Sigmoid colon (tissue), 7 donors: Measurements from ENCODE around the gene KCNH4. TPM values are rescaled to one million over a fixed set of nuclear protein-coding genes. Genes with fewer than 3 reads are reported as not detected.
"Not testable (repeated sequence)": the region's sequence is repeated elsewhere in the genome, so short reads cannot be mapped to it uniquely, and the experiment has no call there.

Experiments used
- DNase-seq: peaks from one replicate; pipeline ENCODE4 v3.0.0-alpha.2; 2019
- H3K27ac ChIP-seq, 4 donors: fragments of 200-600 bp; sonication (generic); one replicate each; pipeline ENCODE4 v1.5.1; 2016 to 2019; ENCODE audit warnings: mild to moderate bottlenecking in 1 of 4
- H3K27me3 ChIP-seq, 3 donors: fragments of 200-600 bp; sonication (generic); one replicate each; pipeline ENCODE4 v1.5.1; 2019; ENCODE audit warnings: mild to moderate bottlenecking in 1 of 3
- H3K36me3 ChIP-seq, 4 donors: fragments of 200-600 bp; sonication (generic); one replicate each; pipeline ENCODE4 v1.5.1; 2016 to 2019
- H3K4me1 ChIP-seq, 4 donors: fragments of 200-600 bp; sonication (generic); one replicate each; pipeline ENCODE4 v1.5.1; 2017 to 2019
- H3K4me3 ChIP-seq, 4 donors: fragments of 200-600 bp; sonication (generic); one replicate each; pipeline ENCODE4 v1.5.1; 2017 to 2019; ENCODE audit warnings: mild to moderate bottlenecking in 2 of 4, moderate library complexity in 1 of 4
- H3K9me3 ChIP-seq, 4 donors: fragments of 200-600 bp in 3 of 4; sonication (generic) in 3 of 4; one replicate each; pipeline versions ENCODE4 v1.5.1 to v1.6.1; 2013 to 2019
- EP300 ChIP-seq, 4 donors: sonication (generic); formaldehyde crosslinking; IDR thresholded peaks; one replicate each; pipeline ENCODE4 v1.6.1; 2017; ENCODE audit warnings: antibody characterized with exemption in 4 of 4
- POLR2A ChIP-seq, 2 donors: fragments of 450-650 bp; IDR thresholded peaks; one replicate each; pipeline ENCODE4 v1.6.1; 2016; ENCODE audit warnings: antibody characterized with exemption in 2 of 2, mild to moderate bottlenecking in 2 of 2, moderate library complexity in 2 of 2
- POLR2AphosphoS5 ChIP-seq, 4 donors: sonication (generic); formaldehyde crosslinking; IDR thresholded peaks; one replicate each; pipeline ENCODE4 v1.6.1; 2017; ENCODE audit warnings: antibody characterized with exemption in 4 of 4
- WGBS, 2 donors: extraction: QIAGEN DNeasy Blood & Tissue Kit; methylation state at CpG; one replicate each; pipeline ENCODE4 v1.1.7; 2013; 5-methylcytosine and 5-hydroxymethylcytosine counted together
- intact Hi-C: fragments of 100-400 bp; cut with DNase I; formaldehyde crosslinking; loops from one replicate; pipeline ENCODE4 v1.15.1; 2023
- polyA plus RNA-seq, 3 donors: library from polyadenylated mRNA; stranded (reverse); fragments of 200-250 nt; gene quantifications; one replicate each; pipeline ENCODE4 v1.2.3, GENCODE V29; 2013
- total RNA-seq, 4 donors: library from RNA; depleted of rRNA; stranded (reverse); fragments of >200 nt; gene quantifications; one replicate each; pipeline ENCODE4 v1.1.0, GENCODE V29; 2016
- TF ChIP-seq, protein P1 (sequence below), 4 experiments: fragments of 450-650 bp in 3 of 4; fragments of 200-600 bp in 1 of 4; IDR thresholded peaks; one replicate each; pipeline ENCODE4 v1.5.1; 2016 to 2019; ENCODE audit warnings: antibody characterized with exemption in 4 of 4, mild to moderate bottlenecking in 3 of 4, moderate library complexity in 2 of 4
- donor health status: healthy with polysubstance abuse.
- donor health status: Bipolar disorder and iron deficiency.
- donor health status: healthy.

Gene KCNH4
- total and polyA plus RNA-seq, 7 donors, result 0.25 TPM; not detected in 6

DNA sequence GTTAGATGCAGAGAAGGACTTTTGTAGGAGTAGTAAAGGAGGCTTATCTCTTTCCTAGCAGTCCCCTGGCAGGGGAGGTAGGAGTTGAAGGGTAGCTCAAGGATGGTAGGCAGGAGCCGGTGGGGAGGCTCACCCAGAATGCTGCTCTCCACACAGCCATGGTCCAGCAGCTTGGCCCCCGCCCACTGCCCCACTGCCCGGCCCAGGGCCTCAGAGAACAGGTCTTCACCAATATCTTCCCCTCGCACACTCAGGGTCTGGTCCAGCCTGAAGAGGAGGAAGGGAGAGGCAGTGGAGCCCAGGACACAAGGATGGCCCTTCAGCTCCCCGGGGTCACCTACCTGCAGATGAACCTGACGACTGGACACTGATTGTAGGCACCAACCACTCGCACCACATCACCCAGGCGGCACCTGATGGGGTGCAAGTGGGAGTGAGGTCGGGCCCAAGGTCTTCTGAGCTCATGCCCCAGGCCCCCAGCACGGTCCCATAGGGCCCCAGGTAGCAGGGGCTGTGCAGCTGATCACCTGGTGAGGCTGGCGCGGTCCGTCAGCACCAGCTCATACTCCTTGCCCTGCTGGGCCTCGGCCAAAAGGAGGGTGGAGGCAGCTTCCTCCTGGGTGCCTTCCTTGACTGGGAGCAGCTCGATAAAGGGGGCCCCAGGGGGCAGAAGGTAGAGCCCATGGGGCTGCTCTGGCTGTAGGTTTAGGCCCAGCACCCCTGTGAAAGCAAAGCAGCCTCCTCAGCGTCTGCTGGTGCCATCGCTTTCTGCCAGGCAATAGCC lies 9.7 kb upstream of the KCNH4 start:
- Histone ChIP-seq H3K36me3 (peaks cover 0 to 5% (median 0%) of the 10 kb centered on the region in 4 donors), H3K9me3 (no peaks in the 10 kb centered on the region), H3K4me3 (no peak overlapping the region), H3K27me3 (no peaks in the 10 kb centered on the region), H3K27ac (no peak overlapping the region), H3K4me1 (peaks cover 0 to 26% (median 19%) of the 10 kb centered on the region in 4 donors)
- WGBS, 2 donors, result 83 to 93% methylated on average over 17 of the region's 17 CpGs
- intact Hi-C loops, result loop anchor here (5.0 kb wide), 2 partner anchors 33 to 97 kb away; partner anchors contain the start of gene STAT5A
- no peak for DNase-seq
- TF ChIP-seq, protein P1, sequence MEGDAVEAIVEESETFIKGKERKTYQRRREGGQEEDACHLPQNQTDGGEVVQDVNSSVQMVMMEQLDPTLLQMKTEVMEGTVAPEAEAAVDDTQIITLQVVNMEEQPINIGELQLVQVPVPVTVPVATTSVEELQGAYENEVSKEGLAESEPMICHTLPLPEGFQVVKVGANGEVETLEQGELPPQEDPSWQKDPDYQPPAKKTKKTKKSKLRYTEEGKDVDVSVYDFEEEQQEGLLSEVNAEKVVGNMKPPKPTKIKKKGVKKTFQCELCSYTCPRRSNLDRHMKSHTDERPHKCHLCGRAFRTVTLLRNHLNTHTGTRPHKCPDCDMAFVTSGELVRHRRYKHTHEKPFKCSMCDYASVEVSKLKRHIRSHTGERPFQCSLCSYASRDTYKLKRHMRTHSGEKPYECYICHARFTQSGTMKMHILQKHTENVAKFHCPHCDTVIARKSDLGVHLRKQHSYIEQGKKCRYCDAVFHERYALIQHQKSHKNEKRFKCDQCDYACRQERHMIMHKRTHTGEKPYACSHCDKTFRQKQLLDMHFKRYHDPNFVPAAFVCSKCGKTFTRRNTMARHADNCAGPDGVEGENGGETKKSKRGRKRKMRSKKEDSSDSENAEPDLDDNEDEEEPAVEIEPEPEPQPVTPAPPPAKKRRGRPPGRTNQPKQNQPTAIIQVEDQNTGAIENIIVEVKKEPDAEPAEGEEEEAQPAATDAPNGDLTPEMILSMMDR (IDR thresholded peaks at IDR 0.05), result no peak
- TF ChIP-seq POLR2AphosphoS5 (IDR thresholded peaks at IDR 0.05) (no peak), EP300 (IDR thresholded peaks at IDR 0.05) (no peak)

DNA sequence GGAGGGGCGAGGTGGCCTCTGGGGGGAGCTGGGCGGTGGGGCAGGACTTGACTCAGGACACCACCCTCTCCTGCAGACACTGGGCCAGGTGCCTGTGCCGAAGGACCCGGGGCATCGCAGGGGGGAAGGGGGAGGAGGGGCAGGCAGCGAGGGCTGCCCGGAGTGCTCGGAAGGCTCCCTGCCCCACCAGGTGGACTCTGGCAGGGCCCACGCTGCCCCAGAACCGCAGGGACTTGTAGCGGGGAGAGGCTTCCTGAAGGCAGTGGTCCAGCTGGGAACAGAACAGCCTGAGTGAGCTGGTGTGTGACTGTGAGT lies 8.7 kb upstream of the KCNH4 start:
- 86 to 90% methylated on average over 11 of the region's 11 CpGs for WGBS, 2 donors
- intact Hi-C loops, result no loop called here
- Histone ChIP-seq H3K27me3 (no peaks in the 10 kb centered on the region), H3K36me3 (peaks cover 0 to 5% (median 0%) of the 10 kb centered on the region in 4 donors), H3K4me1 (peaks cover 0 to 25% (median 21%) of the 10 kb centered on the region in 4 donors), H3K4me3 (no peak overlapping the region), H3K9me3 (no peaks in the 10 kb centered on the region), H3K27ac (no peak overlapping the region)
- TF ChIP-seq EP300 (IDR thresholded peaks at IDR 0.05), result no peak
- no peak for TF ChIP-seq POLR2A (IDR thresholded peaks at IDR 0.05)
- TF ChIP-seq, protein P1 (IDR thresholded peaks at IDR 0.05), result no peak
- no peak for TF ChIP-seq POLR2AphosphoS5 (IDR thresholded peaks at IDR 0.05)
- DNase-seq, result no peak

DNA sequence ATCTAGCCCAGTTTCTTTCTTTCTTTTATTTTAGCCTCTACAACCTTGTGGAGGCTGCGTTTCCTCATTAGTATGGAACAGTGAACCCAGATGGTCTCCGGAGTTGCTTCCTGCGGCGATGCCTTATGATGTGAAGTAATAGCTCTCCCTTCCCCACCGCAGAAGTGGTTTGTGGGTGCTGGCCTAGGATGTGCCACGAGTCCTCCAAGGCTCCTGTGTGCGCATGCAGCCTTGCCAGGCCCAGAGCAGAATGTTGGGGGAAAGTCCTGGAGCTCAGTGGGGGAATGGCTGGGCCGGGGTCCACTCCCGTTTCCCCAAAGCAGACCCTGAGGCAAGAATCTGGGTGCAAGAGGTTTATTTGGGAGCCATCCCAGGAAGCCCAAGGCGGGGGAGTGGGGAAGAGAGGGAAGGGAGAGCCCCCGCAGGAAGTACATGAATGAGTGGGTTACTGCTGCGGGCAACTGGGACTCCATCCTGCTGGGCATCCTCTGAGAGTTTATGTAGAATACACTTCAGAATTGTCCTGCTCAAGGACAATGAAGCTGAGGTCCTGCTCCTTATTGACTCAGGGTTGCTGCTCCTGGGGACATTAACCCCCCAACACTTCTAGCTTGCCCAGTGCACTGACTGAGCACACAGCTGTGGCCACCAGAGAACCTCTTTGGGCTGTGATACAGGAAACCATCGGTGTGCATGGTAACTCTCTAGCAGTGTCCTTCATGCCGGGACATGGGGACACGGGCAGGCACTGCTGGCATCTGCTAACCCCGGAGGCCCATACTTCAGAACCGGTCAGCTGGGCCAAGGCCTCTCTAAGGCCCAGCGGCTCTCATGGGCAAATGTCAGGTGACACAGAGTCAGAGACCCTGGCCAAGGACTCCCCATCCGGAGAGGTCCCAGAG lies 8.1 kb upstream of the KCNH4 start:
- WGBS, 2 donors, result 85 to 91% methylated on average over 19 of the region's 19 CpGs
- Histone ChIP-seq H3K9me3 (no peaks in the 10 kb centered on the region), H3K27me3 (no peaks in the 10 kb centered on the region), H3K4me1 (peaks cover 0 to 27% (median 25%) of the 10 kb centered on the region in 4 donors), H3K4me3 (no peak overlapping the region), H3K36me3 (peaks cover 0 to 5% (median 0%) of the 10 kb centered on the region in 4 donors), H3K27ac (no peak overlapping the region)
- TF ChIP-seq POLR2A (IDR thresholded peaks at IDR 0.05) (no peak), EP300 (IDR thresholded peaks at IDR 0.05) (no peak), POLR2AphosphoS5 (IDR thresholded peaks at IDR 0.05) (no peak)
- TF ChIP-seq, protein P1 (IDR thresholded peaks at IDR 0.05), result no peak
- intact Hi-C loops, result no loop called here
- DNase-seq, result no peak

DNA sequence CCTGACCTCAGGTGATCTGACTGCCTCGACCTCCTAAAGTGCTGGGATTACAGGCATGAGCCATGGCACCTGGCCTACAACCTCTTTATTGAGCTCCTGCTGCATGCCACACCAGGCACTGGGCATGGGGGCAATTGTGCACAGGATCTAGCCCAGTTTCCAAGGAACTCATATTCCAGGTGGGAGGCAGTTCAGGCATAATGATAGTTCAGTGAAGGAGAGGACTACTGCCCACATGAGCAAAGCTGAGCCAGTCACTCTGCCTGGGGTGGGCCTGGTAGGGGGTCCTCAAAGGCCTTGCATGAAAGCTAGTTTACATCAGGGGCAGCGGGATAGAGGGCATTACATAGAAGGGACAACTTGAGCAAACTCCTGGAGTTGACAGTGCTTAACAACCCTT lies 6.9 kb upstream of the KCNH4 start:
- Histone ChIP-seq H3K4me3 (no peak overlapping the region), H3K27me3 (no peaks in the 10 kb centered on the region), H3K4me1 (peaks cover 0 to 26% (median 23%) of the 10 kb centered on the region in 4 donors), H3K9me3 (no peaks in the 10 kb centered on the region), H3K36me3 (peaks cover 0 to 5% (median 0%) of the 10 kb centered on the region in 4 donors), H3K27ac (no peak overlapping the region)
- WGBS, 2 donors, result 68 to 84% methylated on average over 2 of the region's 2 CpGs
- TF ChIP-seq, protein P1 (IDR thresholded peaks at IDR 0.05), result no peak
- TF ChIP-seq POLR2AphosphoS5 (IDR thresholded peaks at IDR 0.05) (no peak), EP300 (IDR thresholded peaks at IDR 0.05) (no peak), POLR2A (IDR thresholded peaks at IDR 0.05) (no peak)
- intact Hi-C loops, result no loop called here
- DNase-seq, result no peak

DNA sequence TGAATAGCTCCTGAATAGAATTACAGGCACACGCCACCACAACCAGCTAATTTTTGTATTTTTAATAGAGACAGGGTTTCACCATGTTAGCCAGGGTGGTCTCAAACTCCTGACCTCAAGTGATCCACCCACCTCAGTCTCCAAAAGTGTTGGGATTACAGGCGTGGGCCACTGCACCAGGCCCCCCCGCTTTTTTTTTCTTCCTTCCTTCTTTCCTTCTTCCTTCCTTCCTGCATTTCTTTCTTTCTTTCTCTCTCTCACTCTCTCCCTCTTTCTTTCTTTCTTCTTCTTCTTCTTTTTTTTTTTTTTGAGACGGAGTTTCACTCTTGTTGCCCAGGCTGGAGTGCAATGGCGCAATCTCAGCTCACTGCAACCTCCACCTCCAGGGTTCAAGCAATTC lies 5.2 kb upstream of the KCNH4 start:
- H3K27ac ChIP-seq, DNase-seq, H3K4me3 ChIP-seq, intact Hi-C loops, H3K9me3 ChIP-seq, H3K36me3 ChIP-seq: not testable (repeated sequence)
- H3K27me3 ChIP-seq, result peaks cover 3 to 16% (median 10%) of the 10 kb centered on the region in 3 donors
- WGBS, 2 donors, result 88 to 92% methylated on average over 5 of the region's 5 CpGs
- H3K4me1 ChIP-seq, result peaks cover 0 to 31% (median 19%) of the 10 kb centered on the region in 4 donors
